ENCODE results near the gene TRAK1. TPM values are rescaled to one million over a fixed set of nuclear protein-coding genes. Genes with fewer than 3 reads are reported as not detected.

The TRAK1 gene
- total and polyA plus RNA-seq, 8 donors, result 28.2 to 50.3 (median 31.0) TPM

- intact Hi-C loops (cut with DNase I), result loop anchor here in 1 of 2 donors (10.0 kb wide), 1 partner anchor 296 kb away; no protein-coding TSS in a partner anchor
- no peaks in the 10 kb centered on the region for H3K27me3 ChIP-seq
These were observed 99.7 kb downstream of the TRAK1 start for GRCh38 chr3:42190701-42191442.

GRCh38 chr3:42191443-42191747, 100.2 kb downstream of the TRAK1 start:
- no peak overlapping the region for H3K27ac ChIP-seq
- H3K4me3 ChIP-seq, result no peak overlapping the region
- H3K36me3 ChIP-seq, result peaks cover 0 to 53% of the 10 kb centered on the region in 2 donors
- no peaks in the 10 kb centered on the region for H3K27me3 ChIP-seq
- ATAC-seq, result no peak
- peaks cover 0 to 14% of the 10 kb centered on the region in 2 donors for H3K4me1 ChIP-seq
- no peaks in the 10 kb centered on the region for H3K9me3 ChIP-seq
- TF ChIP-seq CTCF (IDR thresholded peaks at IDR 0.05), result no peak
- DNase-seq, result no peak
- intact Hi-C loops (cut with DNase I), result loop anchor here in 1 of 2 donors (10.0 kb wide), 1 partner anchor 297 kb away; no protein-coding TSS in a partner anchor

More at GRCh38 chr3:42190701-42191442, 99.7 kb downstream of the TRAK1 start:
- Histone ChIP-seq H3K4me3 (no peak overlapping the region), H3K27ac (no peak overlapping the region), H3K9me3 (no peaks in the 10 kb centered on the region), H3K4me1 (peaks cover 0 to 13% of the 10 kb centered on the region in 2 donors), H3K36me3 (peaks cover 0 to 54% of the 10 kb centered on the region in 2 donors)
- TF ChIP-seq CTCF (IDR thresholded peaks at IDR 0.05), result peak; percentile 67 to 75
- ATAC-seq (peak; percentile 82), DNase-seq (peak in 2 of 4 donors; percentile 32 to 59)

GRCh38 chr3:42192334-42193200, 101.4 kb downstream of the TRAK1 start:
- no peak for TF ChIP-seq CTCF (IDR thresholded peaks at IDR 0.05)
- Histone ChIP-seq H3K4me3 (no peak overlapping the region), H3K27me3 (no peaks in the 10 kb centered on the region), H3K36me3 (peaks cover 0 to 56% of the 10 kb centered on the region in 2 donors), H3K4me1 (peaks cover 0 to 16% of the 10 kb centered on the region in 2 donors), H3K9me3 (no peaks in the 10 kb centered on the region), H3K27ac (peak overlapping the region in 1 of 2 donors; percentile 60)
- DNase-seq, result no peak
- no peak for ATAC-seq
- intact Hi-C loops (cut with DNase I), result loop anchor here in 1 of 2 donors (10.0 kb wide), 1 partner anchor 298 kb away; no protein-coding TSS in a partner anchor

- no peaks in the 10 kb centered on the region for H3K27me3 ChIP-seq
- DNase-seq (no peak), ATAC-seq (no peak)
- TF ChIP-seq CTCF (IDR thresholded peaks at IDR 0.05), result no peak
- H3K27ac ChIP-seq, result no peak overlapping the region
- no peaks in the 10 kb centered on the region for H3K9me3 ChIP-seq
- H3K4me1 ChIP-seq, result peaks cover 0 to 16% of the 10 kb centered on the region in 2 donors
- peaks cover 0 to 68% of the 10 kb centered on the region in 2 donors for H3K36me3 ChIP-seq
- H3K4me3 ChIP-seq, result no peak overlapping the region
- intact Hi-C loops (cut with DNase I), result loop anchor here in 1 of 2 donors (10.0 kb wide), 1 partner anchor 300 kb away; no protein-coding TSS in a partner anchor
These were observed 103.9 kb downstream of the TRAK1 start for GRCh38 chr3:42194943-42195510.

Data from left lung (tissue), 10 donors.